GM12864 (cell line): ENCODE results near the gene NDUFA9.
A peak's percentile ranks its signal among the peaks of the same experiment; 100 is the strongest.

ENCODE experiments used
- DNase-seq: peaks from one replicate; pipeline ENCODE4 v3.0.0-alpha.2; 2011; ENCODE audit warnings: low read depth
- H3K4me3 ChIP-seq: 2 replicates; pipeline ENCODE4 v1.5.1; 2011; ENCODE audit warnings: mild to moderate bottlenecking, low read depth, low read length, control low read depth
- CTCF ChIP-seq: IDR thresholded peaks from 2 replicates; pipeline ENCODE4 v1.5.1; 2011; ENCODE audit warnings: low read depth, mild to moderate bottlenecking, moderate library complexity, low read length, control low read depth, inconsistent platforms; ENCODE audit errors: missing control alignments

The NDUFA9 gene

GRCh38 chr12:4610481-4610880 lies 38.4 kb upstream of the NDUFA9 start:
- DNase-seq: no peak
- no peak overlapping the region for H3K4me3 ChIP-seq
- TF ChIP-seq CTCF: no peak

- TF ChIP-seq CTCF: no peak
Observed at GRCh38 chr12:4615667-4616066, 33.2 kb upstream of the NDUFA9 start.

GRCh38 chr12:4621511-4621910 lies 27.4 kb upstream of the NDUFA9 start:
- no peak overlapping the region for H3K4me3 ChIP-seq
- no peak for TF ChIP-seq CTCF

More at GRCh38 chr12:4615667-4616066, 33.2 kb upstream of the NDUFA9 start:
- no peak for DNase-seq
- H3K4me3 ChIP-seq: no peak overlapping the region

GRCh38 chr12:4626543-4626942 lies 22.4 kb upstream of the NDUFA9 start:
- no peak overlapping the region for H3K4me3 ChIP-seq
- no peak for TF ChIP-seq CTCF
- no peak for DNase-seq

More at GRCh38 chr12:4621511-4621910, 27.4 kb upstream of the NDUFA9 start:
- no peak for DNase-seq

GRCh38 chr12:4628406-4628805 lies 20.5 kb upstream of the NDUFA9 start:
- TF ChIP-seq CTCF: no peak
- no peak overlapping the region for H3K4me3 ChIP-seq
- no peak for DNase-seq

GRCh38 chr12:4630262-4630661 lies 18.7 kb upstream of the NDUFA9 start:
- no peak for TF ChIP-seq CTCF
- no peak overlapping the region for H3K4me3 ChIP-seq
- DNase-seq: no peak

GRCh38 chr12:4643747-4644146 lies 5.2 kb upstream of the NDUFA9 start:
- DNase-seq: peak; percentile 51
- no peak overlapping the region for H3K4me3 ChIP-seq
- no peak for TF ChIP-seq CTCF
